Measurements from ENCODE around the gene SLC16A6. TPM values are rescaled to one million over a fixed set of nuclear protein-coding genes. Genes with fewer than 3 reads are reported as not detected.
"Not testable (repeated sequence)": the region's sequence is repeated elsewhere in the genome, so short reads cannot be mapped to it uniquely, and the experiment has no call there.

The SLC16A6 gene
- total RNA-seq, 1 experiment from 2014 or later = 0.17 TPM

GRCh38 chr17:68220786-68221185 lies 70.1 kb downstream of the SLC16A6 start:
- DNase-seq (ENCODE audit: low read depth) = not testable (repeated sequence)

DNA sequence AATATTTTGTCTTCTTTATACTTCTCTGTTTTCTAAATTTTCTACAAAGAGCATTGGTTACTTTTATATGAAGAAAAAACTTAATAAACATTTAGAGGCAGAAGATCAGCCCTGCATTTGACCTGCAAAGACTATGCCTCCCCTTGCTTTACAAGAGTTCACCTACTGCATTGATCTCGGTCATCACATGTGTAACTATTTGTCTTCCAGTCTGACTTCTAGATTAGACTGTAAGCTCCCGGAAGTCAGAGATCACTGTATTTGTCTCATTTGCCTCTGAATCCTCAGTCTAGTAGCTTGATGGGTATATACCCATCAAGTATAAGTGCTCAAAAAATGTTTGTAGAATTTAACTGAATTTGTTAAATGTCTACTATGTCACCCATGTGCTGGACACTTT lies 70.7 kb downstream of the SLC16A6 start:
- DNase-seq (ENCODE audit: low read depth) = not testable (repeated sequence)

DNA sequence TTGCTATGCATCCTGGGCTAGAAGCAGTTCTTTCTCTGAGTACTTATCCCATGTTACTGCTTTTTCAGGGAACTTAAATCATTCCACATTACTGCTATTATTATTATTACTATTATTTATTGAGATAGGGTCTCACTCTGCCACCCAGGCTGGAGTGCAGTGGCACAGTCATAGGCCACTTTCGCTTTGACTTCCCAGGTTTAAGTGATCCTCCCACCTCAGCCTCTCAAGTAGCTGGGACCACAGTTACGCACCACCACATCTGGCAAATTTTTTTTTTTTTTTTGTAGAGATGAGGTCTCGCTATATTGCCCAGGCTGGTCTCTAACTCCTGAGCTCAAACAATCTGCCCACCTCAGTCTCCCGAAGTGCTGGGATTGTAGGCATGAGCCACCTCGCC lies 71.5 kb downstream of the SLC16A6 start:
- not testable (repeated sequence) for DNase-seq (ENCODE audit: low read depth)

Other genes starting within 250 kb of the SLC16A6 start
- gene AMZ2, start 43.1 kb downstream of the SLC16A6 start, total RNA-seq (2014; rRNA removed) = 96.8 and 140 TPM in 2 replicates
- gene ARSG, start 368 bp upstream of the SLC16A6 start, total RNA-seq (2014; rRNA removed) = 1.3 and 3.2 TPM in 2 replicates
- gene WIPI1, start 166.4 kb upstream of the SLC16A6 start, total RNA-seq (2014; rRNA removed) = 30.8 and 37.7 TPM in 2 replicates
- gene PRKAR1A, start 221.3 kb upstream of the SLC16A6 start, total RNA-seq (2014; rRNA removed) = 233 and 262 TPM in 2 replicates